Measurements from ENCODE around the gene ARMC9. TPM values are rescaled to one million over a fixed set of nuclear protein-coding genes. Genes with fewer than 3 reads are reported as not detected.

ARMC9 gene
- total RNA-seq, 1 experiment from 2014 or later: 14.9 TPM

- no peak for DNase-seq (ENCODE audit: low spot score)
- ChIA-PET CTCF (no interaction called here), POLR2A (ENCODE audit: low non-redundant PET) (no interaction called here)
- Histone ChIP-seq H3K27ac (ENCODE audit: low read depth, low read length, poor library complexity, severe bottlenecking) (no peak overlapping the region), H3K36me3 (ENCODE audit: insufficient read depth, low read length, poor library complexity, severe bottlenecking) (no peaks in the 10 kb centered on the region), H3K4me1 (ENCODE audit: insufficient read depth, low read length, poor library complexity, severe bottlenecking) (no peaks in the 10 kb centered on the region), H3K27me3 (replicated peaks; ENCODE audit: insufficient read depth, low read depth, low read length, poor library complexity) (no peaks in the 10 kb centered on the region), H3K4me3 (ENCODE audit: low read depth, low read length, poor library complexity, severe bottlenecking) (no peak overlapping the region), H3K9me3 (ENCODE audit: low read depth, low read length, poor library complexity, severe bottlenecking) (no peaks in the 10 kb centered on the region)
- intact Hi-C loops (cut with micrococcal nuclease; ENCODE audit: unreplicated experiment): no loop called here
- TF ChIP-seq CTCF (conservative IDR thresholded peaks at IDR 0.05; ENCODE audit: low read depth, low read length) (no peak), EZH2 (IDR thresholded peaks at IDR 0.05; ENCODE audit: borderline replicate concordance, low read depth, low read length, poor library complexity, severe bottlenecking) (no peak)
- BruUV-seq (replicated peaks): no TSS peak
Measured at GRCh38 chr2:231187736-231188505, 10.5 kb upstream of the ARMC9 start.

- Histone ChIP-seq H3K27me3 (replicated peaks; ENCODE audit: insufficient read depth, low read depth, low read length, poor library complexity) (no peaks in the 10 kb centered on the region), H3K36me3 (ENCODE audit: insufficient read depth, low read length, poor library complexity, severe bottlenecking) (no peaks in the 10 kb centered on the region), H3K9me3 (ENCODE audit: low read depth, low read length, poor library complexity, severe bottlenecking) (no peaks in the 10 kb centered on the region), H3K27ac (ENCODE audit: low read depth, low read length, poor library complexity, severe bottlenecking) (no peak overlapping the region), H3K4me1 (ENCODE audit: insufficient read depth, low read length, poor library complexity, severe bottlenecking) (no peaks in the 10 kb centered on the region), H3K4me3 (ENCODE audit: low read depth, low read length, poor library complexity, severe bottlenecking) (no peak overlapping the region)
- intact Hi-C loops (cut with micrococcal nuclease; ENCODE audit: unreplicated experiment): no loop called here
- POLR2A ChIA-PET (ENCODE audit: low non-redundant PET): no interaction called here
- CTCF ChIA-PET: no interaction called here
- no peak for DNase-seq (ENCODE audit: low spot score)
- no TSS peak for BruUV-seq (replicated peaks)
- no peak for TF ChIP-seq EZH2 (IDR thresholded peaks at IDR 0.05; ENCODE audit: borderline replicate concordance, low read depth, low read length, poor library complexity, severe bottlenecking)
- TF ChIP-seq CTCF (conservative IDR thresholded peaks at IDR 0.05; ENCODE audit: low read depth, low read length): no peak
Measured at GRCh38 chr2:231188506-231189170, 9.8 kb upstream of the ARMC9 start.

GRCh38 chr2:231189171-231189530 is 9.3 kb upstream of the ARMC9 start:
- intact Hi-C loops (cut with micrococcal nuclease; ENCODE audit: unreplicated experiment): no loop called here
- TF ChIP-seq EZH2 (IDR thresholded peaks at IDR 0.05; ENCODE audit: borderline replicate concordance, low read depth, low read length, poor library complexity, severe bottlenecking) (no peak), CTCF (conservative IDR thresholded peaks at IDR 0.05; ENCODE audit: low read depth, low read length) (no peak)
- H3K4me1 ChIP-seq (ENCODE audit: insufficient read depth, low read length, poor library complexity, severe bottlenecking): no peaks in the 10 kb centered on the region
- no peaks in the 10 kb centered on the region for H3K27me3 ChIP-seq (replicated peaks; ENCODE audit: insufficient read depth, low read depth, low read length, poor library complexity)
- H3K4me3 ChIP-seq (ENCODE audit: low read depth, low read length, poor library complexity, severe bottlenecking): no peak overlapping the region
- H3K27ac ChIP-seq (ENCODE audit: low read depth, low read length, poor library complexity, severe bottlenecking): no peak overlapping the region
- DNase-seq (ENCODE audit: low spot score): no peak
- H3K36me3 ChIP-seq (ENCODE audit: insufficient read depth, low read length, poor library complexity, severe bottlenecking): no peaks in the 10 kb centered on the region
- CTCF ChIA-PET: no interaction called here
- BruUV-seq (replicated peaks): no TSS peak
- no peaks in the 10 kb centered on the region for H3K9me3 ChIP-seq (ENCODE audit: low read depth, low read length, poor library complexity, severe bottlenecking)
- POLR2A ChIA-PET (ENCODE audit: low non-redundant PET): no interaction called here
